NCI-H187 treated with DMSO at 0.1 percent for 48 hours (cell line): Measurements from ENCODE around the gene ARHGEF4.

Source experiments
- DNase-seq: peaks from one replicate; lab custom pipeline; 2025; lab: John Stamatoyannopoulos, UW

Gene ARHGEF4

GRCh38 chr2:131039101-131039440 is 202.4 kb downstream of the ARHGEF4 start:
- no peak for DNase-seq

- DNase-seq, result no peak
Observed at GRCh38 chr2:131039535-131039907, 202.8 kb downstream of the ARHGEF4 start.

GRCh38 chr2:131039908-131040660 is 203.4 kb downstream of the ARHGEF4 start:
- DNase-seq, result no peak

GRCh38 chr2:131040661-131041401 is 204.1 kb downstream of the ARHGEF4 start:
- no peak for DNase-seq

- no peak for DNase-seq
Observed at GRCh38 chr2:131041402-131042147, 204.9 kb downstream of the ARHGEF4 start.

- no peak for DNase-seq
Observed at GRCh38 chr2:131042148-131042775, 205.5 kb downstream of the ARHGEF4 start.

GRCh38 chr2:131043199-131044074 is 206.7 kb downstream of the ARHGEF4 start:
- DNase-seq, result no peak

- no peak for DNase-seq
Observed at GRCh38 chr2:131044075-131044756, 207.5 kb downstream of the ARHGEF4 start.

- DNase-seq, result no peak
Observed at GRCh38 chr2:131044757-131045150, 208.0 kb downstream of the ARHGEF4 start.

- no peak for DNase-seq
Observed at GRCh38 chr2:131045286-131046027, 208.7 kb downstream of the ARHGEF4 start.

- DNase-seq, result no peak
Observed at GRCh38 chr2:131046028-131046917, 209.6 kb downstream of the ARHGEF4 start.

GRCh38 chr2:131046918-131047652 is 210.4 kb downstream of the ARHGEF4 start:
- DNase-seq, result no peak

GRCh38 chr2:131047920-131048560 is 211.3 kb downstream of the ARHGEF4 start:
- DNase-seq, result no peak

GRCh38 chr2:131048641-131049040 is 211.9 kb downstream of the ARHGEF4 start:
- no peak for DNase-seq

GRCh38 chr2:131049150-131049718 is 212.5 kb downstream of the ARHGEF4 start:
- DNase-seq, result no peak

GRCh38 chr2:131050896-131051295 is 214.2 kb downstream of the ARHGEF4 start:
- no peak for DNase-seq

- no peak for DNase-seq
Observed at GRCh38 chr2:131052741-131053263, 216.1 kb downstream of the ARHGEF4 start.
